Brain microvascular endothelial cell (primary cell): ENCODE measurements around the gene ABCC4.
A peak's percentile ranks its signal among the peaks of the same experiment; 100 is the strongest.

ENCODE experiments used
- DNase-seq: peaks from one replicate; pipeline ENCODE4 v3.0.0-alpha.2; 2020
- H3K27ac ChIP-seq: fragments of 250-450 bp; sonication (Bioruptor Pico); 2 replicates; pipeline ENCODE4 v1.5.1; 2020; ENCODE audit warnings: mild to moderate bottlenecking, moderate library complexity
- H3K27me3 ChIP-seq: fragments of 250-450 bp; sonication (Bioruptor Pico); replicated peaks from 2 replicates; pipeline ENCODE4 v1.5.1; 2020; ENCODE audit warnings: mild to moderate bottlenecking
- H3K36me3 ChIP-seq: fragments of 250-450 bp; sonication (Bioruptor Pico); replicated peaks from 2 replicates; pipeline ENCODE4 v1.5.1; 2020; ENCODE audit warnings: mild to moderate bottlenecking
- H3K4me3 ChIP-seq: 2 replicates; pipeline ENCODE4 v1.5.1; 2011; ENCODE audit warnings: low read depth, mild to moderate bottlenecking, control low read depth, low read length, moderate library complexity
- CTCF ChIP-seq: IDR thresholded peaks from 2 replicates; pipeline ENCODE4 v1.5.1; 2011; ENCODE audit warnings: low read depth, mild to moderate bottlenecking, moderate library complexity, low read length, control low read depth, inconsistent platforms; ENCODE audit errors: missing control alignments
- in situ Hi-C: cut with HindIII; loops from 2 replicates; pipeline ENCODE4 v1.10.0; 2017; ENCODE audit warnings: low sequenced_read_pairs, low pct_ligation_motif_present

Gene ABCC4

GRCh38 chr13:95058680-95059079, 242.6 kb downstream of the ABCC4 start:
- TF ChIP-seq CTCF, result no peak
- H3K27ac ChIP-seq, result no peak overlapping the region
- H3K27me3 ChIP-seq, result no peaks in the 10 kb centered on the region
- H3K4me3 ChIP-seq, result no peak overlapping the region
- in situ Hi-C loops, result no loop called here
- H3K36me3 ChIP-seq, result no peaks in the 10 kb centered on the region
- DNase-seq, result no peak

GRCh38 chr13:95056266-95056665, 245.0 kb downstream of the ABCC4 start:
- DNase-seq, result no peak
- in situ Hi-C loops, result no loop called here
- Histone ChIP-seq H3K27me3 (no peaks in the 10 kb centered on the region), H3K36me3 (no peaks in the 10 kb centered on the region), H3K27ac (no peak overlapping the region), H3K4me3 (no peak overlapping the region)
- no peak for TF ChIP-seq CTCF

GRCh38 chr13:95050800-95051615, 250.2 kb downstream of the ABCC4 start:
- Histone ChIP-seq H3K27me3 (no peaks in the 10 kb centered on the region), H3K27ac (no peak overlapping the region), H3K36me3 (no peaks in the 10 kb centered on the region), H3K4me3 (no peak overlapping the region)
- no peak for TF ChIP-seq CTCF
- in situ Hi-C loops, result no loop called here
- DNase-seq, result no peak

GRCh38 chr13:95049772-95050171, 251.5 kb downstream of the ABCC4 start:
- DNase-seq, result no peak
- in situ Hi-C loops, result no loop called here
- H3K36me3 ChIP-seq, result no peaks in the 10 kb centered on the region
- H3K27ac ChIP-seq, result no peak overlapping the region
- TF ChIP-seq CTCF, result no peak
- H3K27me3 ChIP-seq, result no peaks in the 10 kb centered on the region
- H3K4me3 ChIP-seq, result no peak overlapping the region

GRCh38 chr13:95044452-95045205, 256.6 kb downstream of the ABCC4 start:
- DNase-seq, result no peak
- TF ChIP-seq CTCF, result no peak
- Histone ChIP-seq H3K27me3 (no peaks in the 10 kb centered on the region), H3K36me3 (no peaks in the 10 kb centered on the region), H3K4me3 (no peak overlapping the region), H3K27ac (no peak overlapping the region)
- in situ Hi-C loops, result no loop called here

GRCh38 chr13:95039415-95039814, 261.8 kb downstream of the ABCC4 start:
- in situ Hi-C loops, result no loop called here

More at GRCh38 chr13:95039415-95039814, 261.8 kb downstream of the ABCC4 start:
- no peak for TF ChIP-seq CTCF
- no peaks in the 10 kb centered on the region for H3K27me3 ChIP-seq
- no peaks in the 10 kb centered on the region for H3K36me3 ChIP-seq
- DNase-seq, result peak; percentile 1
- no peak overlapping the region for H3K4me3 ChIP-seq
- H3K27ac ChIP-seq, result no peak overlapping the region
